ENCODE data around the gene MYRIP. TPM values are rescaled to one million over a fixed set of nuclear protein-coding genes. Genes with fewer than 3 reads are reported as not detected.

The MYRIP gene
- total and polyA plus RNA-seq, 10 of the 15 experiments (the other 5 are each of a cell fraction or from before 2014, with no cell fraction given), result 0.03 to 0.08 (median 0.04) TPM; not detected in 6

GRCh38 chr3:40097131-40098117 lies 288.0 kb downstream of the MYRIP start (continued):
- no peak for TF ChIP-seq SMARCA5 (IDR thresholded peaks at IDR 0.05)
- no peak for TF ChIP-seq JUND (IDR thresholded peaks at IDR 0.05; ENCODE audit: low read depth, low read length)
- no peak for TF ChIP-seq ZNF622 (IDR thresholded peaks at IDR 0.05)
- TF ChIP-seq RBBP5 (conservative IDR thresholded peaks at IDR 0.05), result no peak

GRCh38 chr3:40098261-40098759 lies 288.9 kb downstream of the MYRIP start:
- ATAC-seq, result no peak
- CTCF ChIA-PET, result no interaction called here
- TF ChIP-seq ZNF24 (IDR thresholded peaks at IDR 0.05) (no peak), YY1 (IDR thresholded peaks at IDR 0.05; ENCODE audit: low read depth, low read length) (no peak), CBX3 (IDR thresholded peaks at IDR 0.05; ENCODE audit: borderline replicate concordance, low read depth) (no peak), ZZZ3 (IDR thresholded peaks at IDR 0.05; ENCODE audit: control insufficient read depth, insufficient read length, low read depth) (no peak), ATF2 (IDR thresholded peaks at IDR 0.05; ENCODE audit: low read length) (no peak), NR2C2 (IDR thresholded peaks at IDR 0.05; ENCODE audit: borderline replicate concordance, control insufficient read depth, insufficient read length, low read depth) (no peak), CHD2 (IDR thresholded peaks at IDR 0.05; ENCODE audit: borderline replicate concordance, low read depth, low read length) (no peak), NFYB (IDR thresholded peaks at IDR 0.05; ENCODE audit: insufficient read depth, low read depth, low read length) (no peak), E2F4 (IDR thresholded peaks at IDR 0.05; ENCODE audit: low read depth, low read length) (no peak), SIN3A (IDR thresholded peaks at IDR 0.05; ENCODE audit: low read depth, low read length) (no peak), FOS (IDR thresholded peaks at IDR 0.05; ENCODE audit: borderline replicate concordance, extremely low read depth, insufficient read length) (no peak), SREBF2 (IDR thresholded peaks at IDR 0.05; ENCODE audit: low read length) (no peak), PAX8 (IDR thresholded peaks at IDR 0.05) (no peak), BCLAF1 (IDR thresholded peaks at IDR 0.05) (no peak), GATAD2B (conservative IDR thresholded peaks at IDR 0.05; ENCODE audit: low read depth) (no peak)

More at GRCh38 chr3:40098261-40098759, 288.9 kb downstream of the MYRIP start:
- DNase-seq (ENCODE audit: low read depth, low spot score) (no peak), FAIRE-seq (no peak)
- Histone ChIP-seq H3K9me3 (replicated peaks; ENCODE audit: control insufficient read depth, insufficient read depth, low read length) (no peaks in the 10 kb centered on the region), H3K36me3 (ENCODE audit: control insufficient read depth in 2 of 2, insufficient read depth in 2 of 2, low read length in 1 of 2) (no peaks in the 10 kb centered on the region), H3K9ac (ENCODE audit: control insufficient read depth, insufficient read depth, low read length) (no peak overlapping the region), H4K20me1 (ENCODE audit: control insufficient read depth, insufficient read depth) (no peaks in the 10 kb centered on the region), H3K4me1 (ENCODE audit: control insufficient read depth, insufficient read depth, low read length) (no peaks in the 10 kb centered on the region), H3K4me3 (no peak overlapping the region), H3K27ac (ENCODE audit: control insufficient read depth, insufficient read depth) (no peak overlapping the region), H3K4me2 (ENCODE audit: control insufficient read depth, insufficient read depth) (no peak overlapping the region), H2AFZ (ENCODE audit: control insufficient read depth, low read depth, low read length) (no peak overlapping the region), H3K79me2 (ENCODE audit: control insufficient read depth, insufficient read depth, low read length) (no peaks in the 10 kb centered on the region), H3K27me3 (replicated peaks in 1 of 2; ENCODE audit: control insufficient read depth in 2 of 2, insufficient read depth in 2 of 2, low read length in 1 of 2) (no peaks in the 10 kb centered on the region; a peak in 1 of 4 replicates)
- intact Hi-C loops (cut with micrococcal nuclease; ENCODE audit: unreplicated experiment), result no loop called here
- BruUV-seq (replicated peaks), result no TSS peak
- ChIA-PET RAD21 (ENCODE audit: unreplicated experiment) (no interaction called here), SMC1A (ENCODE audit: uncharacterized antibody, unreplicated experiment) (no interaction called here), POLR2A (no interaction called here)
- in situ Hi-C loops (cut with MboI), result no loop called here

Data from GM12878 (cell line).